ENCODE data around the gene KIF12.

DNA sequence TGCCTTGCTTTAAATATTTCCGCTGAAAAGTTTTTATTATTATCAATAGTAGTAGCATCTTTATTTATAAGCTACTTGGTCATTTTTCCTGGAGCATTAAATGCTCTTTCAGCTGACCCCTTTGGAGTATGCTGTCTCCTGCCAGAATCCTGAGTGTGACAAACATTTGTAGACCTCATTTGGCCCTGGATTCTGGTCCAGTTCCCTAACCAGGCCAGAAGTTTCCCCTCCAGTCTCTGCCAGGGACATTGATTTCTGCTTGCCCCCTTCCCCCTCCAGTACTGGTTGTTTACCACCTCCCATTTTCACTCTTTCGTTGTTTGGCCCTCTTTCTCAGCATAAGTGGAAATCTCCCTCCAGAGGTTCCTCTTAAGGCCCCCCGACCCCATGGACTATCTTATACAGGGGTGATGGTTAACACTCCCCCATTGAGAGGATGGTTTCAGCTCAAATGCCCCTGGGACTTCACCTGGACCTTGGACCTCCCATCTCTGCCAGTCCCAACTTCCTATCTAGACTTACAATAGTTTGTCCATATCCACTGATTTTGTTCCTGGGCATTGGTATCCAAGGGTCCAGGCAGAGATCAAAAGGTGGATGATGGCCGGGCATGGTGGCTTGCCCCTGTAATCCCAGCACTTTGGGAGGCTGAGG lies 31.7 kb upstream of the KIF12 start:
- TF ChIP-seq, protein P1, sequence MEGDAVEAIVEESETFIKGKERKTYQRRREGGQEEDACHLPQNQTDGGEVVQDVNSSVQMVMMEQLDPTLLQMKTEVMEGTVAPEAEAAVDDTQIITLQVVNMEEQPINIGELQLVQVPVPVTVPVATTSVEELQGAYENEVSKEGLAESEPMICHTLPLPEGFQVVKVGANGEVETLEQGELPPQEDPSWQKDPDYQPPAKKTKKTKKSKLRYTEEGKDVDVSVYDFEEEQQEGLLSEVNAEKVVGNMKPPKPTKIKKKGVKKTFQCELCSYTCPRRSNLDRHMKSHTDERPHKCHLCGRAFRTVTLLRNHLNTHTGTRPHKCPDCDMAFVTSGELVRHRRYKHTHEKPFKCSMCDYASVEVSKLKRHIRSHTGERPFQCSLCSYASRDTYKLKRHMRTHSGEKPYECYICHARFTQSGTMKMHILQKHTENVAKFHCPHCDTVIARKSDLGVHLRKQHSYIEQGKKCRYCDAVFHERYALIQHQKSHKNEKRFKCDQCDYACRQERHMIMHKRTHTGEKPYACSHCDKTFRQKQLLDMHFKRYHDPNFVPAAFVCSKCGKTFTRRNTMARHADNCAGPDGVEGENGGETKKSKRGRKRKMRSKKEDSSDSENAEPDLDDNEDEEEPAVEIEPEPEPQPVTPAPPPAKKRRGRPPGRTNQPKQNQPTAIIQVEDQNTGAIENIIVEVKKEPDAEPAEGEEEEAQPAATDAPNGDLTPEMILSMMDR (conservative IDR thresholded peaks at IDR 0.05; ENCODE audit: low read depth, low read length): no peak
- TF ChIP-seq EZH2phosphoT487 (IDR thresholded peaks at IDR 0.05; ENCODE audit: borderline replicate concordance, low read length): no peak

Measured in PC-3 (cell line).